T-cell (primary cell): ENCODE data around the gene DHRS2. TPM values are rescaled to one million over a fixed set of nuclear protein-coding genes. Genes with fewer than 3 reads are reported as not detected.

Experiments
- ATAC-seq, 4 experiments: fragments of 200-7000 bp in 3 of 4; fragments of 150-1000 bp in 1 of 4; cut with Tn5 transposase; replicated peaks in 1 of 4; 1 replicate in 3 of 4; 2 replicates in 1 of 4; pipeline ENCODE4 v1.10.0; 2021; ENCODE audit warnings: moderate library complexity in 3 of 4, mild to moderate bottlenecking in 2 of 4, moderate number of reproducible peaks in 1 of 4
- CTCF ChIA-PET, 2 donors: fragments of 300-600 bp; sonication (Branson Sonifier 250); formaldehyde crosslinking; loops; one replicate each; lab custom pipeline; 2022; ENCODE audit warnings: antibody characterized with exemption in 2 of 2; lab: Charles Lee
- POLR2A ChIA-PET, 2 donors: fragments of 300-600 bp; sonication (Branson Sonifier 250); formaldehyde crosslinking; loops; one replicate each; lab custom pipeline; 2022; ENCODE audit warnings: antibody characterized with exemption in 2 of 2; lab: Charles Lee
- DNase-seq, 35 experiments: peaks; one replicate each; pipeline versions ENCODE4 v3.0.0 to v3.0.0-alpha.2; 2013 to 2023
- H3K27ac ChIP-seq: one replicate; pipeline ENCODE4 v1.5.1; 2013; ENCODE audit warnings: low read length
- H3K27me3 ChIP-seq, 2 experiments: replicated peaks in 1 of 2; 1 replicate in 1 of 2; 2 replicates in 1 of 2; pipeline versions ENCODE4 v1.6.1 to v1.7.0; 2013; ENCODE audit warnings: low read length in 1 of 2, mixed read lengths in 1 of 2; ENCODE audit not compliant: control insufficient read depth in 2 of 2, insufficient read depth in 2 of 2; ENCODE audit errors: extremely low read depth in 1 of 2
- H3K36me3 ChIP-seq, 2 donors: 1 replicate in 1 of 2; 2 replicates in 1 of 2; pipeline versions ENCODE4 v1.6.1 to v1.7.0; 2013; ENCODE audit warnings: low read length in 1 of 2; ENCODE audit not compliant: control insufficient read depth in 2 of 2, insufficient read depth in 1 of 2; ENCODE audit errors: extremely low read depth in 1 of 2
- H3K4me1 ChIP-seq, 2 experiments: 1 replicate in 1 of 2; 2 replicates in 1 of 2; pipeline versions ENCODE4 v1.6.1 to v1.7.0; 2013; ENCODE audit warnings: low read length in 2 of 2, mixed read lengths in 1 of 2; ENCODE audit not compliant: insufficient read depth in 2 of 2, control insufficient read depth in 1 of 2; ENCODE audit errors: extremely low read depth in 1 of 2
- H3K4me3 ChIP-seq, 2 donors: 1 replicate in 1 of 2; 2 replicates in 1 of 2; pipeline versions ENCODE4 v1.5.1 to v1.7.0; 2013; ENCODE audit warnings: mild to moderate bottlenecking in 2 of 2, low read length in 1 of 2, moderate library complexity in 1 of 2; ENCODE audit not compliant: control insufficient read depth in 1 of 2; ENCODE audit errors: extremely low read depth in 1 of 2
- H3K9me3 ChIP-seq: 2 replicates; pipeline ENCODE4 v1.7.0; 2013
- H3K27ac Mint-ChIP-seq, 2 donors: one replicate each; pipeline ENCODE4 v1.8.0; 2020 to 2021; ENCODE audit warnings: mild to moderate bottlenecking in 2 of 2, mixed read lengths in 2 of 2
- H3K27me3 Mint-ChIP-seq, 2 donors: one replicate each; pipeline ENCODE4 v1.8.0; 2021 to 2022; ENCODE audit warnings: mixed read lengths in 2 of 2
- H3K36me3 Mint-ChIP-seq: one replicate; pipeline ENCODE4 v1.8.0; 2021; ENCODE audit warnings: mixed read lengths
- H3K4me1 Mint-ChIP-seq, 3 donors: one replicate each; pipeline ENCODE4 v1.8.0; 2020 to 2022; ENCODE audit warnings: mixed read lengths in 3 of 3, mild to moderate bottlenecking in 1 of 3
- H3K4me3 Mint-ChIP-seq, 3 donors: one replicate each; pipeline ENCODE4 v1.8.0; 2020 to 2022; ENCODE audit warnings: mild to moderate bottlenecking in 3 of 3, mixed read lengths in 3 of 3, moderate library complexity in 3 of 3
- H3K9me3 Mint-ChIP-seq, 3 donors: one replicate each; pipeline ENCODE4 v1.8.0; 2020 to 2022; ENCODE audit warnings: mixed read lengths in 3 of 3
- WGBS: methylation state at CpG from one replicate; pipeline ENCODE4 v1.1.5; 2013; ENCODE audit warnings: missing lambda C conversion rate; ENCODE audit not compliant: insufficient coverage; 5-methylcytosine and 5-hydroxymethylcytosine counted together
- total RNA-seq, 35 experiments: library from RNA in 6 of 35; stranded (reverse) in 6 of 35; fragments of 120-200 nt in 1 of 35; gene quantifications; one replicate each; pipeline versions ENCODE4 v1.2.1 to v1.2.4 and lab custom pipeline; 2013 to 2026

DHRS2 gene
- total RNA-seq, 5 donors from 2014 or later (not counting 1 experiment from before 2014, with no cell fraction given), result 0.19 to 0.82 (median 0.52) TPM; not detected in 1

GRCh38 chr14:23641915-23642588 is 5.9 kb downstream of the DHRS2 start:
- DNase-seq, result no peak
- peaks cover 0 to 5% of the 10 kb centered on the region in 2 experiments for H3K27me3 ChIP-seq
- CTCF ChIA-PET, result interaction anchor here (0.6 to 2.2 kb wide), 3 partner anchors 9 to 32 kb away, joined by 5 to 9 read pairs (median 7); no protein-coding TSS in a partner anchor
- no peak overlapping the region for H3K4me3 ChIP-seq
- POLR2A ChIA-PET, result no interaction called here
- H3K9me3 ChIP-seq, result no peaks in the 10 kb centered on the region
- no peak overlapping the region for H3K27ac ChIP-seq
- H3K27ac Mint-ChIP-seq, result no peak overlapping the region
- no peaks in the 10 kb centered on the region for H3K4me1 ChIP-seq
- H3K27me3 Mint-ChIP-seq, result no peaks in the 10 kb centered on the region
- H3K9me3 Mint-ChIP-seq, result no peaks in the 10 kb centered on the region
- H3K36me3 Mint-ChIP-seq, result no peaks in the 10 kb centered on the region
- no peak overlapping the region for H3K4me3 Mint-ChIP-seq
- no peaks in the 10 kb centered on the region for H3K36me3 ChIP-seq
- ATAC-seq, result no peak
- WGBS, result 73% methylated on average over 3 of the region's 3 CpGs
- H3K4me1 Mint-ChIP-seq, result no peaks in the 10 kb centered on the region

- Histone ChIP-seq H3K4me1 (no peaks in the 10 kb centered on the region), H3K36me3 (no peaks in the 10 kb centered on the region), H3K27me3 (peaks cover 0 to 17% of the 10 kb centered on the region in 2 experiments), H3K4me3 (no peak overlapping the region), H3K9me3 (no peaks in the 10 kb centered on the region), H3K27ac (no peak overlapping the region)
- Mint-ChIP-seq H3K9me3 (no peaks in the 10 kb centered on the region), H3K27ac (no peak overlapping the region), H3K27me3 (peaks cover 2 to 3% of the 10 kb centered on the region in 2 donors), H3K4me1 (no peaks in the 10 kb centered on the region), H3K36me3 (no peaks in the 10 kb centered on the region), H3K4me3 (no peak overlapping the region)
- ChIA-PET POLR2A (no interaction called here), CTCF (no interaction called here)
- ATAC-seq, result no peak
- 90% methylated on average over 3 of the region's 3 CpGs for WGBS
- DNase-seq, result no peak
These were observed 7.5 kb downstream of the DHRS2 start for GRCh38 chr14:23643533-23644194.

- POLR2A ChIA-PET, result no interaction called here
- Mint-ChIP-seq H3K27ac (no peak overlapping the region), H3K27me3 (peaks cover 2 to 3% of the 10 kb centered on the region in 2 donors), H3K9me3 (no peaks in the 10 kb centered on the region), H3K4me1 (no peaks in the 10 kb centered on the region), H3K4me3 (no peak overlapping the region), H3K36me3 (no peaks in the 10 kb centered on the region)
- peaks cover 0 to 17% of the 10 kb centered on the region in 2 experiments for H3K27me3 ChIP-seq
- ATAC-seq (no peak), DNase-seq (no peak)
- no peaks in the 10 kb centered on the region for H3K36me3 ChIP-seq
- H3K4me1 ChIP-seq, result no peaks in the 10 kb centered on the region
- no peaks in the 10 kb centered on the region for H3K9me3 ChIP-seq
- WGBS, result 93% methylated on average over 4 of the region's 5 CpGs
- no peak overlapping the region for H3K27ac ChIP-seq
- CTCF ChIA-PET, result interaction anchor here in 1 of 2 donors (1.9 kb wide), 1 partner anchor 12 kb away, joined by 4 read pairs; no protein-coding TSS in a partner anchor
- H3K4me3 ChIP-seq, result no peak overlapping the region
These were observed 8.2 kb downstream of the DHRS2 start for GRCh38 chr14:23644195-23644918.

- H3K36me3 Mint-ChIP-seq, result no peaks in the 10 kb centered on the region
- H3K27me3 Mint-ChIP-seq, result peaks cover 2 to 3% of the 10 kb centered on the region in 2 donors
- POLR2A ChIA-PET, result no interaction called here
These were observed 8.8 kb downstream of the DHRS2 start for GRCh38 chr14:23644919-23645336.

GRCh38 chr14:23645504-23645811 is 9.3 kb downstream of the DHRS2 start:
- H3K4me1 ChIP-seq, result no peaks in the 10 kb centered on the region
- H3K27ac ChIP-seq, result no peak overlapping the region
- Mint-ChIP-seq H3K9me3 (no peaks in the 10 kb centered on the region), H3K36me3 (no peaks in the 10 kb centered on the region), H3K4me1 (no peaks in the 10 kb centered on the region), H3K27ac (no peak overlapping the region), H3K4me3 (no peak overlapping the region), H3K27me3 (peaks cover 2 to 3% of the 10 kb centered on the region in 2 donors)
- no peaks in the 10 kb centered on the region for H3K9me3 ChIP-seq
- DNase-seq (no peak), ATAC-seq (no peak)
- H3K36me3 ChIP-seq, result no peaks in the 10 kb centered on the region
- ChIA-PET CTCF (interaction anchor here in 1 of 2 donors (1.9 kb wide), 1 partner anchor 13 kb away, joined by 4 read pairs; no protein-coding TSS in a partner anchor), POLR2A (no interaction called here)
- no peak overlapping the region for H3K4me3 ChIP-seq
- WGBS, result 96% methylated on average over 4 of the region's 4 CpGs
- peaks cover 0 to 17% of the 10 kb centered on the region in 2 experiments for H3K27me3 ChIP-seq

More at GRCh38 chr14:23644919-23645336, 8.8 kb downstream of the DHRS2 start:
- Mint-ChIP-seq H3K4me3 (no peak overlapping the region), H3K9me3 (no peaks in the 10 kb centered on the region), H3K27ac (no peak overlapping the region), H3K4me1 (no peaks in the 10 kb centered on the region)
- Histone ChIP-seq H3K4me3 (no peak overlapping the region), H3K9me3 (no peaks in the 10 kb centered on the region), H3K27ac (no peak overlapping the region), H3K4me1 (no peaks in the 10 kb centered on the region), H3K27me3 (peaks cover 0 to 17% of the 10 kb centered on the region in 2 experiments), H3K36me3 (no peaks in the 10 kb centered on the region)
- no peak for DNase-seq
- WGBS, result 86% methylated on average over 7 of the region's 8 CpGs
- CTCF ChIA-PET, result interaction anchor here in 1 of 2 donors (1.9 kb wide), 1 partner anchor 13 kb away, joined by 4 read pairs; no protein-coding TSS in a partner anchor
- no peak for ATAC-seq
